Measurements from ENCODE around the gene EMP2. TPM values are rescaled to one million over a fixed set of nuclear protein-coding genes. Genes with fewer than 3 reads are reported as not detected.
"Not testable (repeated sequence)": the region's sequence is repeated elsewhere in the genome, so short reads cannot be mapped to it uniquely, and the experiment has no call there.

Gene EMP2
- total and polyA plus RNA-seq, 4 donors: 74.3 to 286 (median 117) TPM

DNA sequence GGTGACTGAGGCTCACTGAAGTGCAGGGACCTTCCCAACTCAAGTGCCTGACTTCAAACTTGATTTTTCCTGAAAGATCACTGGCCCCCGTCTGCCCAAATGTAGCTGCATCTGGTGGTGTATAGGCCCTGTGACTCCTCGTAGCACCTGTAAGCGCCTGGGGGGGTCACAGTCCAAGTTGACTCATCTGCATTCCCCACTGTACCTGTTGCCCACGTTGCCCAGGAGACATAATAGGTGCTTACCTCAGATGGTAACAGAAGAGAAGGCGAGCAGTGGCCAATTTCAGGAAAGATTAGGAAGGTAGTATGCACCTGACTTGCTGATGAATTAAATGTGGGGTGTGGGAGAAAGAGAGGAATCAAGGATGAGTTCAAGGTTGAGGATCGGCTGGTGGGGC is 44.1 kb upstream of the EMP2 start:
- no peak overlapping the region for H3K4me3 ChIP-seq
- no peak overlapping the region for H3K9ac ChIP-seq (ENCODE audit: insufficient read depth in 1 of 2, low read length in 2 of 2)
- peaks cover 0 to 2% (median 0%) of the 10 kb centered on the region in 3 donors for H3K27me3 ChIP-seq (ENCODE audit: control insufficient read depth in 3 of 3, insufficient read depth in 3 of 3, low read length in 2 of 3)
- H3K27ac ChIP-seq (ENCODE audit: low read depth in 1 of 2, low read length in 1 of 2): peak overlapping the region in 1 of 2 donors; percentile 44
- 84 to 95% methylated on average over 6 of the region's 6 CpGs for WGBS, 2 donors
- no peak for TF ChIP-seq CTCF (IDR thresholded peaks at IDR 0.05; ENCODE audit: control extremely low read depth, extremely low read depth)
- no peak for ATAC-seq (ENCODE audit: insufficient read depth, low FRiP score)
- H3K36me3 ChIP-seq (ENCODE audit: control insufficient read depth in 4 of 4, insufficient read depth in 4 of 4, low read length in 4 of 4): no peaks in the 10 kb centered on the region
- peaks cover 0 to 17% (median 4%) of the 10 kb centered on the region in 5 donors for H3K4me1 ChIP-seq (ENCODE audit: control insufficient read depth in 5 of 5, insufficient read depth in 5 of 5, low read length in 5 of 5)
- H3K9me3 ChIP-seq (ENCODE audit: control insufficient read depth in 4 of 4, insufficient read depth in 3 of 4, low read length in 3 of 4): peaks cover 0 to 1% (median 0%) of the 10 kb centered on the region in 4 donors
- no peak for DNase-seq

- Histone ChIP-seq H3K4me1 (ENCODE audit: control insufficient read depth in 5 of 5, insufficient read depth in 5 of 5, low read length in 5 of 5) (peaks cover 0 to 22% (median 7%) of the 10 kb centered on the region in 5 donors), H3K27ac (ENCODE audit: low read depth in 1 of 2, low read length in 1 of 2) (peak overlapping the region in 1 of 2 donors; percentile 81), H3K36me3 (ENCODE audit: control insufficient read depth in 4 of 4, insufficient read depth in 4 of 4, low read length in 4 of 4) (no peaks in the 10 kb centered on the region), H3K27me3 (ENCODE audit: control insufficient read depth in 3 of 3, insufficient read depth in 3 of 3, low read length in 2 of 3) (peaks cover 0 to 2% (median 0%) of the 10 kb centered on the region in 3 donors), H3K9ac (ENCODE audit: insufficient read depth in 1 of 2, low read length in 2 of 2) (no peak overlapping the region), H3K9me3 (ENCODE audit: control insufficient read depth in 4 of 4, insufficient read depth in 3 of 4, low read length in 3 of 4) (peaks cover 0 to 1% (median 0%) of the 10 kb centered on the region in 4 donors), H3K4me3 (no peak overlapping the region)
- no peak for TF ChIP-seq CTCF (IDR thresholded peaks at IDR 0.05; ENCODE audit: control extremely low read depth, extremely low read depth)
- DNase-seq (no peak), ATAC-seq (ENCODE audit: insufficient read depth, low FRiP score) (no peak)
- WGBS, 2 donors: 85 to 91% methylated on average over 3 of the region's 3 CpGs
Observed at GRCh38 chr16:10623059-10623458, 42.7 kb upstream of the EMP2 start.

- no peaks in the 10 kb centered on the region for H3K36me3 ChIP-seq (ENCODE audit: control insufficient read depth in 4 of 4, insufficient read depth in 4 of 4, low read length in 4 of 4)
- H3K9me3 ChIP-seq (ENCODE audit: control insufficient read depth in 4 of 4, insufficient read depth in 3 of 4, low read length in 3 of 4): peaks cover 0 to 1% (median 0%) of the 10 kb centered on the region in 4 donors
- WGBS, 2 donors: 76 to 84% methylated on average over 19 of the region's 19 CpGs
- H3K27me3 ChIP-seq (ENCODE audit: control insufficient read depth in 3 of 3, insufficient read depth in 3 of 3, low read length in 2 of 3): peaks cover 0 to 2% (median 0%) of the 10 kb centered on the region in 3 donors
- no peak overlapping the region for H3K4me3 ChIP-seq
- peak overlapping the region in 1 of 2 donors; percentile 81 for H3K27ac ChIP-seq (ENCODE audit: low read depth in 1 of 2, low read length in 1 of 2)
- peaks cover 2 to 21% (median 11%) of the 10 kb centered on the region in 5 donors for H3K4me1 ChIP-seq (ENCODE audit: control insufficient read depth in 5 of 5, insufficient read depth in 5 of 5, low read length in 5 of 5)
- DNase-seq (peak; percentile 42 to 56 (median 55)), ATAC-seq (ENCODE audit: insufficient read depth, low FRiP score) (peak; percentile 3)
- TF ChIP-seq CTCF (IDR thresholded peaks at IDR 0.05; ENCODE audit: control extremely low read depth, extremely low read depth): no peak
- no peak overlapping the region for H3K9ac ChIP-seq (ENCODE audit: insufficient read depth in 1 of 2, low read length in 2 of 2)
Observed at GRCh38 chr16:10622036-10622921, 41.9 kb upstream of the EMP2 start.

- DNase-seq; ATAC-seq (ENCODE audit: insufficient read depth, low FRiP score); H3K36me3 ChIP-seq (ENCODE audit: control insufficient read depth in 4 of 4, insufficient read depth in 4 of 4, low read length in 4 of 4); H3K27me3 ChIP-seq (ENCODE audit: control insufficient read depth in 3 of 3, insufficient read depth in 3 of 3, low read length in 2 of 3); H3K9me3 ChIP-seq (ENCODE audit: control insufficient read depth in 4 of 4, insufficient read depth in 3 of 4, low read length in 3 of 4); H3K4me3 ChIP-seq; H3K9ac ChIP-seq (ENCODE audit: insufficient read depth in 1 of 2, low read length in 2 of 2): not testable (repeated sequence)
- Histone ChIP-seq H3K27ac (ENCODE audit: low read depth in 1 of 2, low read length in 1 of 2) (peak overlapping the region in 1 of 2 donors; percentile 35), H3K4me1 (ENCODE audit: control insufficient read depth in 5 of 5, insufficient read depth in 5 of 5, low read length in 5 of 5) (peaks cover 2 to 27% (median 20%) of the 10 kb centered on the region in 5 donors)
- 85 to 93% methylated on average over 7 of the region's 7 CpGs for WGBS, 2 donors
Observed at GRCh38 chr16:10621216-10621949, 41.0 kb upstream of the EMP2 start.
